H1 (cell line): Measurements from ENCODE around the gene FGF21. TPM values are rescaled to one million over a fixed set of nuclear protein-coding genes. Genes with fewer than 3 reads are reported as not detected.

Experiments used
- CTCF ChIA-PET: fragments of 300-600 bp; sonication (Branson Sonifier 250); formaldehyde crosslinking; loops from one replicate; lab custom pipeline; 2021; ENCODE audit not compliant: partially characterized antibody; lab: Charles Lee
- POLR2A ChIA-PET: fragments of 300-600 bp; sonication (Branson Sonifier 250); formaldehyde crosslinking; loops from one replicate; lab custom pipeline; 2021; ENCODE audit warnings: inconsistent platforms; ENCODE audit not compliant: partially characterized antibody; lab: Charles Lee
- DNase-seq, 2 experiments: peaks; one replicate each; pipeline versions ENCODE4 v3.0.0 to v3.0.0-alpha.2; 2010 to 2022; ENCODE audit warnings: low spot score in 2 of 2, low read depth in 1 of 2, mixed read lengths in 1 of 2
- FAIRE-seq: peaks from 2 replicates; lab custom pipeline; 2011; peaks lifted over from hg19 to GRCh38; lab: Jason Lieb, UNC
- H2AFZ ChIP-seq: 2 replicates; pipeline ENCODE4 v1.8.1; 2012; ENCODE audit warnings: low read length, inconsistent platforms
- H2AK5ac ChIP-seq: 2 replicates; pipeline ENCODE4 v1.6.1; 2013; ENCODE audit warnings: low read depth, low read length
- H2BK120ac ChIP-seq: replicated peaks from 2 replicates; pipeline ENCODE3; 2013; ENCODE audit warnings: low read depth, low read length, inconsistent platforms
- H2BK12ac ChIP-seq: 2 replicates; pipeline ENCODE4 v1.6.1; 2013; ENCODE audit warnings: low read depth, low read length
- H2BK15ac ChIP-seq: 2 replicates; pipeline ENCODE4 v1.6.1; 2013; ENCODE audit warnings: low read length
- H2BK20ac ChIP-seq: 2 replicates; pipeline ENCODE4 v1.6.1; 2013; ENCODE audit warnings: low read length
- H2BK5ac ChIP-seq: 2 replicates; pipeline ENCODE4 v1.6.1; 2013; ENCODE audit warnings: low read depth, low read length
- H3K14ac ChIP-seq: 2 replicates; pipeline ENCODE4 v1.6.1; 2013; ENCODE audit warnings: inconsistent platforms; ENCODE audit not compliant: insufficient read length
- H3K18ac ChIP-seq: 2 replicates; pipeline ENCODE4 v1.6.1; 2013; ENCODE audit warnings: low read length; ENCODE audit errors: extremely low read depth
- H3K23ac ChIP-seq: 2 replicates; pipeline ENCODE4 v1.6.1; 2013; ENCODE audit warnings: inconsistent platforms; ENCODE audit not compliant: insufficient read length
- H3K23me2 ChIP-seq: 2 replicates; pipeline ENCODE4 v1.6.1; 2013; ENCODE audit warnings: low read depth, low read length
- H3K27ac ChIP-seq: 2 replicates; pipeline ENCODE4 v1.6.1; 2011; ENCODE audit warnings: low read depth, low read length, inconsistent platforms
- H3K27me3 ChIP-seq, 4 experiments: replicated peaks in 1 of 4; 1 replicate in 1 of 4; 2 replicates in 3 of 4; pipeline versions ENCODE4 v1.6.1 to v1.8.1; 2011 to 2013; ENCODE audit warnings: low read length in 3 of 4, mild to moderate bottlenecking in 3 of 4, inconsistent platforms in 2 of 4, mixed read lengths in 2 of 4, moderate library complexity in 1 of 4; ENCODE audit not compliant: control insufficient read depth in 3 of 4, insufficient read depth in 3 of 4; ENCODE audit errors: extremely low read depth in 1 of 4
- H3K36me3 ChIP-seq, 4 experiments: 2 replicates each; pipeline versions ENCODE4 v1.6.1 to v1.8.1; 2011 to 2013; ENCODE audit warnings: mild to moderate bottlenecking in 4 of 4, low read length in 3 of 4, moderate library complexity in 2 of 4, control low read depth in 1 of 4, inconsistent platforms in 1 of 4; ENCODE audit not compliant: insufficient read depth in 4 of 4, control insufficient read depth in 2 of 4
- H3K4ac ChIP-seq: replicated peaks from 2 replicates; pipeline ENCODE3; 2013; ENCODE audit warnings: low read length, low read depth, mixed read lengths, inconsistent platforms; ENCODE audit not compliant: insufficient read length
- H3K4me1 ChIP-seq, 4 experiments: replicated peaks in 1 of 4; 1 replicate in 1 of 4; 2 replicates in 3 of 4; pipeline versions ENCODE4 v1.6.1 to v1.8.1; 2011 to 2013; ENCODE audit warnings: low read length in 3 of 4, inconsistent platforms in 2 of 4, mixed read lengths in 1 of 4; ENCODE audit not compliant: insufficient read depth in 4 of 4, control insufficient read depth in 3 of 4
- H3K4me2 ChIP-seq, 2 experiments: 2 replicates each; pipeline versions ENCODE4 v1.6.1 to v1.8.1; 2011 to 2013; ENCODE audit warnings: low read depth in 2 of 2, low read length in 2 of 2, control low read depth in 1 of 2, inconsistent platforms in 1 of 2, mild to moderate bottlenecking in 1 of 2; ENCODE audit not compliant: insufficient read depth in 1 of 2
- H3K4me3 ChIP-seq, 4 experiments: fragments of 200-600, 300-600 bp in 1 of 4; sonication (generic), shearing (Covaris generic), sonication (Bioruptor Twin) in 1 of 4; 2 replicates each; pipeline versions ENCODE4 v1.5.1 to v1.8.1; 2011 to 2016; ENCODE audit warnings: low read length in 4 of 4, low read depth in 3 of 4, control low read depth in 2 of 4, inconsistent platforms in 2 of 4, mild to moderate bottlenecking in 2 of 4, mixed read lengths in 1 of 4, moderate library complexity in 1 of 4; ENCODE audit not compliant: insufficient read depth in 2 of 4; ENCODE audit errors: extremely low read depth in 1 of 4
- H3K56ac ChIP-seq: replicated peaks from 2 replicates; pipeline ENCODE3; 2013; ENCODE audit warnings: low read depth, mild to moderate bottlenecking, mixed read lengths, low read length, inconsistent platforms; ENCODE audit not compliant: insufficient read length
- H3K79me1 ChIP-seq: 2 replicates; pipeline ENCODE4 v1.6.1; 2013; ENCODE audit warnings: low read depth, low read length, control low read depth
- H3K79me2 ChIP-seq, 2 experiments: 2 replicates each; pipeline versions ENCODE4 v1.6.1 to v1.8.1; 2012 to 2013; ENCODE audit warnings: low read length in 2 of 2, mild to moderate bottlenecking in 2 of 2, inconsistent platforms in 1 of 2; ENCODE audit not compliant: insufficient read depth in 2 of 2, control insufficient read depth in 1 of 2
- H3K9ac ChIP-seq, 4 experiments: replicated peaks in 1 of 4; 1 replicate in 1 of 4; 2 replicates in 3 of 4; pipeline versions ENCODE4 v1.6.1 to v1.8.1; 2011 to 2013; ENCODE audit warnings: low read depth in 3 of 4, low read length in 3 of 4, control low read depth in 2 of 4, mild to moderate bottlenecking in 2 of 4, moderate library complexity in 2 of 4, inconsistent platforms in 1 of 4; ENCODE audit errors: extremely low read depth in 1 of 4
- H3K9me3 ChIP-seq, 2 experiments: 2 replicates each; pipeline versions ENCODE4 v1.6.1 to v1.8.1; 2012 to 2013; ENCODE audit warnings: mild to moderate bottlenecking in 2 of 2, moderate library complexity in 2 of 2, control low read depth in 1 of 2, inconsistent platforms in 1 of 2, low read depth in 1 of 2, low read length in 1 of 2, mixed read lengths in 1 of 2; ENCODE audit not compliant: insufficient read depth in 2 of 2
- H4K20me1 ChIP-seq, 2 experiments: replicated peaks in 1 of 2; 2 replicates each; pipeline versions ENCODE3 to v1.8.1; 2011 to 2013; ENCODE audit warnings: inconsistent platforms in 2 of 2, low read length in 2 of 2, mild to moderate bottlenecking in 1 of 2; ENCODE audit not compliant: insufficient read depth in 2 of 2, control insufficient read depth in 1 of 2
- H4K5ac ChIP-seq: 2 replicates; pipeline ENCODE4 v1.6.1; 2013; ENCODE audit warnings: low read length, low read depth, mixed read lengths, inconsistent platforms; ENCODE audit not compliant: insufficient read length
- H4K8ac ChIP-seq: 2 replicates; pipeline ENCODE4 v1.8.0; 2013; ENCODE audit warnings: mild to moderate bottlenecking, moderate library complexity, low read length, inconsistent platforms; ENCODE audit not compliant: insufficient read depth; ENCODE audit errors: extremely low read depth
- H4K91ac ChIP-seq: replicated peaks from 2 replicates; pipeline ENCODE3; 2013; ENCODE audit warnings: low read length, mixed read lengths, inconsistent platforms; ENCODE audit not compliant: insufficient read length
- HDAC2 ChIP-seq, 2 experiments: fragments of 300-600 bp in 1 of 2; sonication (generic) in 1 of 2; IDR thresholded peaks; 2 replicates each; pipeline ENCODE4 v1.6.1; 2011 to 2012; ENCODE audit warnings: low read depth in 2 of 2, low read length in 2 of 2, mild to moderate bottlenecking in 2 of 2, moderate library complexity in 2 of 2, borderline replicate concordance in 1 of 2, inconsistent platforms in 1 of 2
- SIX5 ChIP-seq: IDR thresholded peaks from 2 replicates; pipeline ENCODE4 v1.6.1; 2011; ENCODE audit warnings: mild to moderate bottlenecking, low read depth, low read length
- WGBS, 2 experiments: shearing (Covaris generic) in 1 of 2; methylation state at CpG; one replicate each; pipeline versions ENCODE4 v1.1.6 to v1.1.7; 2013 to 2015; ENCODE audit warnings: low lambda C conversion rate in 2 of 2, mixed read lengths in 2 of 2, inconsistent platforms in 1 of 2, low coverage in 1 of 2, missing lambda C conversion rate in 1 of 2; ENCODE audit not compliant: insufficient replicate concordance in 2 of 2, insufficient coverage in 1 of 2, insufficient read length in 1 of 2; ENCODE audit errors: extremely low coverage in 1 of 2, missing lambda C conversion rate in 1 of 2; 5-methylcytosine and 5-hydroxymethylcytosine counted together
- polyA plus RNA-seq, 7 experiments: library from polyadenylated mRNA; depleted of rRNA in 3 of 7; stranded (reverse) in 5 of 7; unstranded in 2 of 7; fragments of >200 nt in 5 of 7; fragments of 200-250 nt in 2 of 7; gene quantifications; 1 replicate in 5 of 7; 2 replicates in 1 of 7; 4 replicates in 1 of 7; pipeline versions ENCODE4 v1.2.1 to v1.2.3, GENCODE V29; 2011 to 2013; ENCODE audit warnings: missing spikeins in 2 of 7, mixed read lengths in 2 of 7
- total RNA-seq: library from RNA; stranded (reverse); fragmentation: NEBNext Ultra II Directional; extraction: Animal tissue kit (Norgen Biotek cat#: 25700); gene quantifications from 2 replicates; pipeline ENCODE4 v1.2.1, GENCODE V29; 2021

Gene FGF21
- total and polyA plus RNA-seq, 2 of the 8 experiments (the other 6 are each of a cell fraction or from before 2014, with no cell fraction given), result 0.48 to 0.80 TPM

DNA sequence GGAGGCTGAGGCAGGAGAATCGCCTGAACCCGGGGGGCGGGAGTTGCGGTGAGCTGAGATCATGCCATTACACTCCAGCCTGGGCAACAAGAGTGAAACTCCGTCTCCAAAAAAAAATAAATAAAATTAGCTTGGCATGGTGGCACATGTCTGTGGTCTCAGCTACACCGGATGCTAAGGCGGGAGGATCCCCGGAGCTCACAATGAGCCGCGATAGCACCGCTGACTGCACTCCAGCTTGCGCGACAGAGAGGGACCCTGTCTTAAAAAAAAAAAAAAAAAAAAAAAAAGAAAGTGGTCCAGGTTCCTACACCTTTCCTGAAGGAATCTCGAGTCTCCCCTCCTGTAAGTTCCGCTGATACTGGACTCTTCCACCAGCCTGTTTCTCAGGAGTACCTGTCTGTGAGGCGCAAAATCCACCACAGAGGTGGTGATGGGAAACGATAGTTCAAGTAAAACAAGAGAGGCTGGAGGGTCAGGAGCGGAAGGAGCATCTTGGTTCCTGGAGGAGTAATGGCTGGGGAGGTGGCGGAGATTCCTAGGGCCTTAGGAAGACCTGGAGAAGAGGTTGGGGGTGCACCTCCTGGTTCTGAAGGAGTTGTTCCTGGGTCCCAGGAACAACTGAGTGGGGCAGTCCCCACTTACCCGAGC, 3.4 kb upstream of the FGF21 start:
- H4K20me1 ChIP-seq, result peaks cover 3 to 7% of the 10 kb centered on the region in 2 experiments
- peak overlapping the region; percentile 73; the same call in 1 of the 2 replicates for H4K8ac ChIP-seq
- peaks cover 11 to 30% (median 15%) of the 10 kb centered on the region in 4 experiments for H3K36me3 ChIP-seq
- H3K79me2 ChIP-seq, result peaks cover 3 to 27% of the 10 kb centered on the region in 2 experiments; a peak in 3 of 4 replicates
- H2BK20ac ChIP-seq, result no peak overlapping the region
- H3K4me2 ChIP-seq, result peak overlapping the region; percentile 91 to 98
- 0 out of 4 replicates have a peak, but pooled peaks of 1 of the 2 experiments have one; percentile 27 for TF ChIP-seq HDAC2 (IDR thresholded peaks at IDR 0.05; ENCODE audit: borderline replicate concordance in 1 of 2, low read depth in 2 of 2, low read length in 2 of 2)
- no peak for TF ChIP-seq SIX5
- CTCF ChIA-PET, result interaction anchor here (0.6 to 2.1 kb wide), 10 partner anchors 8 to 219 kb away, joined by 3 to 9 read pairs (median 4); partner anchors contain the start of gene HSD17B14
- no peak overlapping the region for H3K14ac ChIP-seq
- WGBS, 2 experiments, result 14% methylated on average over 18 of the region's 20 CpGs; no CpG with 5 or more reads in 1 of the 2 experiments
- H4K5ac ChIP-seq, result peak overlapping the region; percentile 81
- H2BK12ac ChIP-seq, result 0 out of 2 replicates have a peak overlapping the region, but pooled peaks have one; percentile 11
- no peak overlapping the region for H2BK15ac ChIP-seq
- POLR2A ChIA-PET, result interaction anchor here (0.6 to 2.6 kb wide), 8 partner anchors 10 to 206 kb away, joined by 3 to 21 read pairs (median 3); no protein-coding TSS in a partner anchor
- H3K79me1 ChIP-seq, result peaks cover 14% of the 10 kb centered on the region
- peak overlapping the region; percentile 92 for H3K56ac ChIP-seq
- 0 out of 2 replicates have a peak overlapping the region, but pooled peaks have one; percentile 24 for H2AK5ac ChIP-seq
- no peaks in the 10 kb centered on the region for H3K9me3 ChIP-seq
- peak overlapping the region; percentile 16 for H3K4ac ChIP-seq
- no peak for FAIRE-seq
- peak overlapping the region; percentile 99 for H3K18ac ChIP-seq
- no peak overlapping the region for H2AFZ ChIP-seq
- H2BK120ac ChIP-seq, result peak overlapping the region; percentile 69
- peaks cover 14% of the 10 kb centered on the region for H3K23me2 ChIP-seq
- peaks cover 3 to 25% (median 19%) of the 10 kb centered on the region in 4 experiments for H3K4me1 ChIP-seq
- H3K27ac ChIP-seq, result peak overlapping the region; percentile 64; the same call in 1 of the 2 replicates
- no peak overlapping the region for H3K23ac ChIP-seq
- H3K9ac ChIP-seq, result peak overlapping the region; percentile 61 to 78 (median 72); a peak in 6 of 7 replicates
- peak overlapping the region; percentile 83; the same call in 1 of the 2 replicates for H2BK5ac ChIP-seq
- peak overlapping the region; percentile 92 to 97 (median 96) for H3K4me3 ChIP-seq
- no peaks in the 10 kb centered on the region for H3K27me3 ChIP-seq
- peak overlapping the region; percentile 69 for H4K91ac ChIP-seq
- no peak for DNase-seq
